Smooth muscle cell (in vitro differentiated cells): Measurements from ENCODE around the gene MDM2. TPM values are rescaled to one million over a fixed set of nuclear protein-coding genes. Genes with fewer than 3 reads are reported as not detected.

Experiments
- DNase-seq: peaks from one replicate; lab custom pipeline; 2025; ENCODE audit not compliant: unreplicated experiment; lab: John Stamatoyannopoulos, UW
- H2AFZ ChIP-seq: fragments of 200-600 bp; sonication (generic); 2 replicates; pipeline ENCODE4 v1.6.0; 2016; ENCODE audit warnings: antibody characterized with exemption, low read depth, mild to moderate bottlenecking
- H3F3A ChIP-seq: fragments of 200-600 bp; sonication (generic); 2 replicates; pipeline ENCODE4 v1.6.0; 2017; ENCODE audit warnings: antibody characterized with exemption, low read depth
- H3K27ac ChIP-seq: fragments of 200-600 bp; sonication (generic); 2 replicates; pipeline ENCODE4 v1.5.1; 2016; ENCODE audit warnings: low read depth, mild to moderate bottlenecking
- H3K27me3 ChIP-seq: fragments of 200-600 bp; sonication (generic); 2 replicates; pipeline ENCODE4 v1.6.1; 2016; ENCODE audit warnings: low read depth, mild to moderate bottlenecking
- H3K36me3 ChIP-seq: fragments of 200-600 bp; sonication (generic); 2 replicates; pipeline ENCODE4 v1.5.1; 2016; ENCODE audit warnings: low read depth
- H3K4me1 ChIP-seq: fragments of 200-600 bp; sonication (generic); 2 replicates; pipeline ENCODE4 v1.5.1; 2016; ENCODE audit warnings: low read depth
- H3K4me2 ChIP-seq: fragments of 200-600 bp; sonication (generic); 2 replicates; pipeline ENCODE4 v1.6.0; 2016; ENCODE audit warnings: mild to moderate bottlenecking
- H3K4me3 ChIP-seq: fragments of 200-600 bp; sonication (generic); 2 replicates; pipeline ENCODE4 v1.5.1; 2016; ENCODE audit warnings: mild to moderate bottlenecking
- H3K79me2 ChIP-seq: fragments of 200-600 bp; sonication (generic); 2 replicates; pipeline ENCODE4 v1.6.0; 2016; ENCODE audit warnings: low read depth, mild to moderate bottlenecking
- H3K9ac ChIP-seq: fragments of 200-600 bp; sonication (generic); 2 replicates; pipeline ENCODE4 v1.6.0; 2016; ENCODE audit warnings: low read depth
- H3K9me3 ChIP-seq: fragments of 200-600 bp; sonication (generic); replicated peaks from 2 replicates; pipeline ENCODE4 v1.5.1; 2016; ENCODE audit warnings: low read depth
- H4K20me1 ChIP-seq: fragments of 200-600 bp; sonication (generic); 2 replicates; pipeline ENCODE4 v1.6.0; 2016; ENCODE audit warnings: low read depth
- WGBS: methylation state at CpG from one replicate; pipeline ENCODE4 v1.1.7; 2016; ENCODE audit warnings: low lambda C conversion rate; 5-methylcytosine and 5-hydroxymethylcytosine counted together
- polyA plus RNA-seq: library from polyadenylated mRNA; unstranded; fragments of >200 nt; fragmentation: Nextera tagmentation; extraction: Ambion mirVana; gene quantifications from 2 replicates; pipeline ENCODE4 v1.2.1, GENCODE V29; 2016
- total RNA-seq: library from RNA; depleted of rRNA; stranded (reverse); fragments of >200 nt; gene quantifications from 2 replicates; pipeline ENCODE4 v1.2.3, GENCODE V29; 2014
- TF ChIP-seq, protein P1 (sequence below): fragments of 200-600 bp; sonication (generic); IDR thresholded peaks from 2 replicates; pipeline ENCODE4 v1.5.1; 2017; ENCODE audit warnings: borderline replicate concordance, mild to moderate bottlenecking, antibody characterized with exemption; ENCODE audit not compliant: insufficient read depth, poor library complexity, severe bottlenecking

Gene MDM2
- total and polyA plus RNA-seq, 2 experiments from 2014 or later, result 43.4 to 189 TPM

DNA sequence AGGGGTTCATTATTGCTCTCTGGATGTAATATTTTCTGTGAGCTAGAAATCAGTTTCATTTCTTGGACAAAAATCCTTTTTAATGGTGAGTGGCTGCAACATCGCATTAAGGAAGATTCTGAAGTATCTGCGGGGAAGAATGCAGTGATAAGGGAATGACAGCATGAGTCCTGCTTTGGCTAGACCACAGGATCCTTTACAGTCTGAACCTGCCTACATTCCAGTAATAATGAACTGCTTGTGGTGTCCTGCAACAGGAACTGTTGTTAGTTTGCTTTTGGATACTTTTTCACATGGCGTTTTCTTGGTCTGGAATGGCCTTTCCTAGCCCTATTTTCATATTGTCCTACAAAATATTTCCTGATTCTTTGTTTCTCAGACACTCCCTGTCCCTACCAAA lies 15.7 kb downstream of the MDM2 start:
- H3K79me2 ChIP-seq, result peaks cover 29% of the 10 kb centered on the region
- peaks cover 23% of the 10 kb centered on the region for H3F3A ChIP-seq
- TF ChIP-seq, protein P1, sequence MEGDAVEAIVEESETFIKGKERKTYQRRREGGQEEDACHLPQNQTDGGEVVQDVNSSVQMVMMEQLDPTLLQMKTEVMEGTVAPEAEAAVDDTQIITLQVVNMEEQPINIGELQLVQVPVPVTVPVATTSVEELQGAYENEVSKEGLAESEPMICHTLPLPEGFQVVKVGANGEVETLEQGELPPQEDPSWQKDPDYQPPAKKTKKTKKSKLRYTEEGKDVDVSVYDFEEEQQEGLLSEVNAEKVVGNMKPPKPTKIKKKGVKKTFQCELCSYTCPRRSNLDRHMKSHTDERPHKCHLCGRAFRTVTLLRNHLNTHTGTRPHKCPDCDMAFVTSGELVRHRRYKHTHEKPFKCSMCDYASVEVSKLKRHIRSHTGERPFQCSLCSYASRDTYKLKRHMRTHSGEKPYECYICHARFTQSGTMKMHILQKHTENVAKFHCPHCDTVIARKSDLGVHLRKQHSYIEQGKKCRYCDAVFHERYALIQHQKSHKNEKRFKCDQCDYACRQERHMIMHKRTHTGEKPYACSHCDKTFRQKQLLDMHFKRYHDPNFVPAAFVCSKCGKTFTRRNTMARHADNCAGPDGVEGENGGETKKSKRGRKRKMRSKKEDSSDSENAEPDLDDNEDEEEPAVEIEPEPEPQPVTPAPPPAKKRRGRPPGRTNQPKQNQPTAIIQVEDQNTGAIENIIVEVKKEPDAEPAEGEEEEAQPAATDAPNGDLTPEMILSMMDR, result no peak
- H4K20me1 ChIP-seq, result peaks cover 99% of the 10 kb centered on the region
- peaks cover 53% of the 10 kb centered on the region for H3K36me3 ChIP-seq
- no peak overlapping the region for H3K4me3 ChIP-seq
- H3K4me2 ChIP-seq, result peak overlapping the region; percentile 35
- no peak for DNase-seq
- peak overlapping the region; percentile 25 for H3K27ac ChIP-seq
- H3K9ac ChIP-seq, result no peak overlapping the region
- no peaks in the 10 kb centered on the region for H3K9me3 ChIP-seq
- H2AFZ ChIP-seq, result no peak overlapping the region
- WGBS, result 45% methylated on average over 3 of the region's 3 CpGs
- H3K27me3 ChIP-seq, result no peaks in the 10 kb centered on the region
- peaks cover 4% of the 10 kb centered on the region for H3K4me1 ChIP-seq

DNA sequence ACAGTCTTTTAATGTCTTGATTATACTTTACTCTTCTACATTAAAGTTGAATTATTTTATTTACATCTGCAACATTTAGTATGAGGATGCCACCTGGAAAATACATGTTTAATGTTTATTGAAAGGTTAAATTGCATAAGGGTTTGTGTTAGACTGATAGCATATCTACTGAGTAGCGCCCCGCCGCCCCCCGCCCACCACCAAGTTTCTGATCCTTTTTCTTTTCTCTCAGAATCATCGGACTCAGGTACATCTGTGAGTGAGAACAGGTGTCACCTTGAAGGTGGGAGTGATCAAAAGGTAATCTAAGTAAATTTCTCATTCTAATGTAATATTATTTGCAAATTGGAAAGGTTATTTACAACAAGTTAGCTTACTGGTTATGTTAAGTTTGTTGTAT lies 16.2 kb downstream of the MDM2 start:
- TF ChIP-seq, protein P1, result no peak
- Histone ChIP-seq H4K20me1 (peaks cover 99% of the 10 kb centered on the region), H3K4me3 (no peak overlapping the region), H3K27me3 (no peaks in the 10 kb centered on the region), H2AFZ (no peak overlapping the region), H3K4me2 (no peak overlapping the region), H3K9ac (no peak overlapping the region), H3K79me2 (peaks cover 25% of the 10 kb centered on the region), H3K27ac (peak overlapping the region; percentile 25), H3K9me3 (no peaks in the 10 kb centered on the region), H3K36me3 (peaks cover 53% of the 10 kb centered on the region), H3F3A (peaks cover 23% of the 10 kb centered on the region), H3K4me1 (peaks cover 4% of the 10 kb centered on the region)
- WGBS, result 96% methylated on average over 5 of the region's 5 CpGs
- DNase-seq, result no peak

DNA sequence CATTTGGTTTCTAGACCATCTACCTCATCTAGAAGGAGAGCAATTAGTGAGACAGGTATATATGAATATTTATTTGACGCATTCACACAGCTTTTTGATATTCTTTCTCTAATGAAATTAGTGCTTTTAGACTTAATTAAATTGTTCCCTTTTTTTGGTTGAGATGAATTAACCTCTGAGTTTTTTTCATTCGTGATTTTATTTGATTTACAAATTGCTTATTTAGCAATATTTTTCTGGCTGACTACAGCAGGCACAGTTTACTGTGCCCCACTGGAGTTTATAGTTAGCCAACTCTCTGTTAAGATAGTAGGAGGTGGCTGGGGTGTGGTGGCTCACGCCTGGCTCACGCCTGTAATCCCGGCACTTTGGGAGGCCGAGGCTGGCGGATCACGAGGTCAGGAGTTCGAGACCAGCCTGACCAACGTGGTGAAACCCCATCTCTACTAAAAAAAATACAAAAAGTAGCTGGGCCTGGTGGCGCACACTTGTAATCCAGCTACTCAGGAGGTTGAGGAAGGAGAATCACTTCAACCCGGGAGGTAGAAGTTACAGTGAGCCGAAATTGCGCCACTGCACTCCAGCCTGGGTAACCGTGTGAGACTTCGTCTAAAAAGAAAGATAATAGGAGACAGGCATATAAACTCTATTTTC lies 16.7 kb downstream of the MDM2 start:
- Histone ChIP-seq H3K27ac (peak overlapping the region; percentile 25), H3K4me1 (peaks cover 4% of the 10 kb centered on the region), H2AFZ (no peak overlapping the region), H3K4me2 (no peak overlapping the region), H3F3A (peaks cover 23% of the 10 kb centered on the region), H3K27me3 (no peaks in the 10 kb centered on the region), H3K9me3 (no peaks in the 10 kb centered on the region), H3K79me2 (peaks cover 19% of the 10 kb centered on the region), H4K20me1 (peaks cover 99% of the 10 kb centered on the region), H3K9ac (no peak overlapping the region), H3K36me3 (peaks cover 54% of the 10 kb centered on the region), H3K4me3 (no peak overlapping the region)
- no peak for DNase-seq
- WGBS, result over 99% methylated on average over 16 of the region's 16 CpGs
- TF ChIP-seq, protein P1, result no peak

DNA sequence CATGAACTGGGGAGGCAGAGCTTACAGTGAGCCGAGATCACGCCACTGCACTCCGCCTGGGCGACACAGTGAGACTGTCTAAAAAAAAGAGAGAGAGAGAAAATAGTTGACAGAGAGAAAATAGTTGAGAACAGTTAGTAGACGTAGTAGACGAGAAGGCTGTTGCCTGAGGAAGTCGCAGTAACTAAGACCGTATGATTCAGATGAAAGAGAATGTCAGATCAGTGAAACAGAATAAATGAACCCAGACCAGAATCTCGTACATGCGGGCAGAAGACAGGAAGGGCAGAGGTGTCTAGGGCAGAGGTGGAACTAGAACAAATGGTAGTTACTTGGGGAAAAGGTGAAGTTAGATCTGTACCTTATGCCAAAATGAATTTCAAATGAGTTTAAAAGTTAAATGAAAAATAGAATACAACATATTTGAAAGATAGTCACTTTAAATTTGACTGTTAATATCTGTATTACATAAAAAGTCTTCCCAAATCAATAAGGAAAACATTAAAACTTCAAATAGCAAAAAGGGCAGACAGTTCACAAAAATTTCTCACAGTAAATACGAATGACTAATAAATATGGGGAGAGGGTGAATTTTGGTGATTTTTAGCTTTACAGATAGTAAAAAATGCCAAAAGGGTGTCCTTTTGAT lies 17.7 kb downstream of the MDM2 start:
- no peak for DNase-seq
- peaks cover 99% of the 10 kb centered on the region for H4K20me1 ChIP-seq
- WGBS, result 95% methylated on average over 11 of the region's 11 CpGs
- H3K4me1 ChIP-seq, result peaks cover 4% of the 10 kb centered on the region
- no peak overlapping the region for H3K4me2 ChIP-seq
- H3K9me3 ChIP-seq, result no peaks in the 10 kb centered on the region
- H3K79me2 ChIP-seq, result peaks cover 11% of the 10 kb centered on the region
- TF ChIP-seq, protein P1, result no peak
- H3K9ac ChIP-seq, result no peak overlapping the region
- no peak overlapping the region for H2AFZ ChIP-seq
- no peaks in the 10 kb centered on the region for H3K27me3 ChIP-seq
- H3K36me3 ChIP-seq, result peaks cover 54% of the 10 kb centered on the region
- H3F3A ChIP-seq, result peaks cover 25% of the 10 kb centered on the region
- H3K27ac ChIP-seq, result peak overlapping the region; percentile 13
- no peak overlapping the region for H3K4me3 ChIP-seq
